PFSK-1 (cell line): ENCODE results near the gene USP30.

Experiments used
- FOXP2 ChIP-seq: optimal IDR thresholded peaks from 2 replicates; pipeline ENCODE3; 2011; ENCODE audit warnings: borderline replicate concordance, control low read depth, inconsistent platforms; ENCODE audit not compliant: insufficient read depth; ENCODE audit errors: extremely low read length, extremely low read depth
- POLR2AphosphoS5 ChIP-seq: IDR thresholded peaks from 2 replicates; pipeline ENCODE4 v1.6.1; 2012; ENCODE audit warnings: low read depth, mild to moderate bottlenecking, control low read depth, low read length, moderate library complexity
- SIN3A ChIP-seq: IDR thresholded peaks from 2 replicates; pipeline ENCODE4 v1.6.1; 2012; ENCODE audit warnings: mild to moderate bottlenecking, low read length, moderate library complexity, borderline replicate concordance; ENCODE audit not compliant: insufficient read depth
- TAF1 ChIP-seq: IDR thresholded peaks from 2 replicates; pipeline ENCODE4 v1.6.1; 2012; ENCODE audit warnings: low read length, control low read depth, borderline replicate concordance; ENCODE audit not compliant: insufficient read depth
- TF ChIP-seq, protein P1 (sequence below), 2 experiments: IDR thresholded peaks; 2 replicates each; pipeline versions ENCODE4 v1.6.1 to v1.8.0; 2011 to 2012; ENCODE audit warnings: low read depth in 2 of 2, low read length in 2 of 2, control low read depth in 1 of 2, inconsistent platforms in 1 of 2, mild to moderate bottlenecking in 1 of 2, moderate library complexity in 1 of 2; ENCODE audit not compliant: insufficient read depth in 1 of 2

Gene USP30

DNA sequence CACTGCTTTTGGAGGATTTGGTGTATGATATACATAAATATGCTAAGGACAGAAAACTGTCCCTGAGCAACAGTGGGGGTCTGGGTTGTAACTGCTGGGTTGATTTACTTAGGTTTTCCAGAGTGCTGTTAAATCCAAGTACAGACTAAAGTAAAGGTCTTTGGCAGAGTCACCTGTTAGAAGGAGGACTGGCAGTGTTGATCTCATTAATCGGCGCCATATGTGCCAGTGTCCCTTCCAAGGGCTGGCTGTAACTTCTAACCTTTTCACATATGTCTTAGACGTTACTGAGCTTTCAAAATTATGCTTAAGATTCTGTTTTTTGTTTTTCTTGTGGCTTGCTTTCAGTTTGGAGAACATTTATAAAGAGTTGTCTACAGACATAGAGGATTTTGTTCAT is 50.1 kb downstream of the USP30 start:
- TF ChIP-seq, protein P1, sequence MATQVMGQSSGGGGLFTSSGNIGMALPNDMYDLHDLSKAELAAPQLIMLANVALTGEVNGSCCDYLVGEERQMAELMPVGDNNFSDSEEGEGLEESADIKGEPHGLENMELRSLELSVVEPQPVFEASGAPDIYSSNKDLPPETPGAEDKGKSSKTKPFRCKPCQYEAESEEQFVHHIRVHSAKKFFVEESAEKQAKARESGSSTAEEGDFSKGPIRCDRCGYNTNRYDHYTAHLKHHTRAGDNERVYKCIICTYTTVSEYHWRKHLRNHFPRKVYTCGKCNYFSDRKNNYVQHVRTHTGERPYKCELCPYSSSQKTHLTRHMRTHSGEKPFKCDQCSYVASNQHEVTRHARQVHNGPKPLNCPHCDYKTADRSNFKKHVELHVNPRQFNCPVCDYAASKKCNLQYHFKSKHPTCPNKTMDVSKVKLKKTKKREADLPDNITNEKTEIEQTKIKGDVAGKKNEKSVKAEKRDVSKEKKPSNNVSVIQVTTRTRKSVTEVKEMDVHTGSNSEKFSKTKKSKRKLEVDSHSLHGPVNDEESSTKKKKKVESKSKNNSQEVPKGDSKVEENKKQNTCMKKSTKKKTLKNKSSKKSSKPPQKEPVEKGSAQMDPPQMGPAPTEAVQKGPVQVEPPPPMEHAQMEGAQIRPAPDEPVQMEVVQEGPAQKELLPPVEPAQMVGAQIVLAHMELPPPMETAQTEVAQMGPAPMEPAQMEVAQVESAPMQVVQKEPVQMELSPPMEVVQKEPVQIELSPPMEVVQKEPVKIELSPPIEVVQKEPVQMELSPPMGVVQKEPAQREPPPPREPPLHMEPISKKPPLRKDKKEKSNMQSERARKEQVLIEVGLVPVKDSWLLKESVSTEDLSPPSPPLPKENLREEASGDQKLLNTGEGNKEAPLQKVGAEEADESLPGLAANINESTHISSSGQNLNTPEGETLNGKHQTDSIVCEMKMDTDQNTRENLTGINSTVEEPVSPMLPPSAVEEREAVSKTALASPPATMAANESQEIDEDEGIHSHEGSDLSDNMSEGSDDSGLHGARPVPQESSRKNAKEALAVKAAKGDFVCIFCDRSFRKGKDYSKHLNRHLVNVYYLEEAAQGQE (IDR thresholded peaks at IDR 0.05; ENCODE audit: insufficient read depth in 1 of 2, low read depth in 2 of 2, low read length in 2 of 2): no peak
- TF ChIP-seq SIN3A: no peak
- no peak for TF ChIP-seq FOXP2
- no peak for TF ChIP-seq TAF1

DNA sequence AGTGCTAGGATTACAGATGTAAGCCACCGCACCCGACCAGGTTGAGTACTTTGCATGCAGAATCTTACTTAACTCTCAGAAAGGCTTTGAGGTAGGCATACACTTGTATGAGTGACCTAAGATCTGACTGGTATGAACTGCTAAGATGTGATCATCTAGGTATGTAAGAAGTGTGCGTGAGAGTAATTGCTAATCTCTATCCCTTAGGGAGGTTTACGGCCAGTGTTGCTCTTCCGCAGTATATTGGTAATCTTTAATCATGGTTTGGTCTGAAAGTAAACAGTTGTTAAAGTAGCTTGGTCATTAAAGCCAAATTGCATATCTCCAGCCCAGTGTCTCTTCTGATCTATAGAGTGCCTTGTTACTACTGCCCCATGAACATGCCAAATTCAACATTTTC is 52.8 kb downstream of the USP30 start:
- no peak for TF ChIP-seq SIN3A
- TF ChIP-seq TAF1: no peak
- TF ChIP-seq FOXP2: no peak
- no peak for TF ChIP-seq POLR2AphosphoS5

DNA sequence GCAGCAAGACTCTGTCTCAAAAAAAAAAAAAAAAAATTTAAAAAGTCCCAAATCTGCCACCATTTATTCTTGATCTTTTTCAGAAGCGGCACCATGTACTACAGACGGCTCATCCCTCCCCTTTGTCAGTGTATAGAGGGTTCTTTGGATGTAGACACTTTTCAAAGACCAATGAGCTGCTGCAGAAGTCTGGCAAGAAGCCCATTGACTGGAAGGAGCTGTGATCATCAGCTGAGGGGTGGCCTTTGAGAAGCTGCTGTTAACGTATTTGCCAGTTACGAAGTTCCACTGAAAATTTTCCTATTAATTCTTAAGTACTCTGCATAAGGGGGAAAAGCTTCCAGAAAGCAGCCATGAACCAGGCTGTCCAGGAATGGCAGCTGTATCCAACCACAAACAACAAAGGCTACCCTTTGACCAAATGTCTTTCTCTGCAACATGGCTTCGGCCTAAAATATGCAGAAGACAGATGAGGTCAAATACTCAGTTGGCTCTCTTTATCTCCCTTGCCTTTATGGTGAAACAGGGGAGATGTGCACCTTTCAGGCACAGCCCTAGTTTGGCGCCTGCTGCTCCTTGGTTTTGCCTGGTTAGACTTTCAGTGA is 57.5 kb downstream of the USP30 start:
- TF ChIP-seq POLR2AphosphoS5 (no peak), SIN3A (no peak), FOXP2 (no peak), TAF1 (no peak)
- TF ChIP-seq, protein P1 (IDR thresholded peaks at IDR 0.05; ENCODE audit: insufficient read depth in 1 of 2, low read depth in 2 of 2, low read length in 2 of 2): no peak

DNA sequence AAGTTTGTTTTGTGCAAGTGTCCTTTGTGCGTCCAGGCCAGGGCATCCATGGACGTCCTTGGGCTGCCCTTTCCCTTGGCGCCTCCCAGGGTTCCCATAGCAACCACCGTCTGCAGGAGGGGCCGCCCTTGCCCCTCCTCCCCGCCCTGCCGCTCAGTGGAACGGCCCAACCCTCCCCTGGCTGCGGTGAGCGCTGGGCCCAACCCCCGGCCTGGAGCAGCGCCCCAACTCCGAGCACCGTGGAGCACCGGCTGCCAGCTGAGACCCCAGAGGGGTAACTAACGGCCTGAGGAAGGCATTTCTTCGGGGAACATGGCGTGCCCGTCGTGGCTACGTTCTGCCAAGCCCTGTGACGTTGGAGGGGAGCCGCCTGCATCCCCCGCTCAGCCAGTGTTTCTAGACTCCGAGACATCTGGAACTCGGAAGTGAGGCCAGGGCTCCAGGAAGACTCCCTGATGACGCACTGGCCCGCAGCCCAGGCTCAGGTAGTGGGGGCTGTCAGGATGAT is 58.7 kb downstream of the USP30 start:
- TF ChIP-seq, protein P1 (IDR thresholded peaks at IDR 0.05; ENCODE audit: insufficient read depth in 1 of 2, low read depth in 2 of 2, low read length in 2 of 2): no peak
- TF ChIP-seq FOXP2 (peak; percentile 37), SIN3A (no peak), POLR2AphosphoS5 (peak; percentile 63)

DNA sequence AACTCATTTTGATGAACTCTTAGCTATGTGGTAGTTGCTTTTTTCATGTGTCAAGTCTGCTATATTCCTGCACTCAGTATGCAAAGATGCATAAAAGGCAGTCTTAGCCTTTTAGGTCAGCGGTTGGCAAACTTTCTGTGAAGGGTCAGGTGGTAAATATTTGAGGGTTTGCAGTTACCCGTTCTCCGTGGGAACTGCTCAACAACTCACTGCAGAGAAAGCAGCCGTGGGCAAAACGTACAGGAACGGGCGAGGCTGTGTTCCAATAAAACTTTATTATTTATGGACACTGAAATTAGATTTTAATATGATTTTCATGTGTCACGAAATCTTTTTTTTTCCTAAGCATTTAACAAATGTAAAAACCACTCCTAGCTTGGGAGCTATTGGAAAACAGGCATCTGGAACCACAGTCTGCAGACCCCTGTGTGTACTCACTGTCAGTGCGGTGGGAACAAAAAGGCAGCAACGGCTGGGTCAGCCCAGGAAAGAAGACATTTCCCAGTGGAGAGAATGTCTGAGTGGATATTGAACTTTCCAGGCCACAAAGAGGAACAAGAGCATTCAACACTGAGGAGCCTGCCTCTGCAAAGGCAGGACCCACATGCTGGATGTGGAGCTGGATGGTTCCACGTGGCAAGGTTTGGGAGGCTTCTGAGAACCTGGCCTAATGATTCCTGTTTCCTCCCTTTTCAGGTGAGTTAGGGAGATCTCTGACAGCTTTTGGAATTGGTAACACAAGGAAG is 60.5 kb downstream of the USP30 start:
- no peak for TF ChIP-seq TAF1
- no peak for TF ChIP-seq POLR2AphosphoS5
- TF ChIP-seq FOXP2: no peak
- TF ChIP-seq SIN3A: no peak
- TF ChIP-seq, protein P1 (IDR thresholded peaks at IDR 0.05; ENCODE audit: insufficient read depth in 1 of 2, low read depth in 2 of 2, low read length in 2 of 2): no peak
